Esophagus muscularis mucosa (tissue), 4 donors: ENCODE measurements around the gene WBP1L.

Experiments
- CTCF ChIP-seq, 3 experiments: fragments of 200-600 bp in 2 of 3; fragments of 450-650 bp in 1 of 3; sonication (generic) in 2 of 3; IDR thresholded peaks; one replicate each; pipeline ENCODE4 v1.5.1; 2017 to 2019; ENCODE audit warnings: antibody characterized with exemption in 3 of 3, mild to moderate bottlenecking in 2 of 3, moderate library complexity in 1 of 3
- EP300 ChIP-seq: sonication (generic); formaldehyde crosslinking; IDR thresholded peaks from one replicate; pipeline ENCODE4 v1.6.1; 2017; ENCODE audit warnings: antibody characterized with exemption
- POLR2A ChIP-seq: fragments of 450-650 bp; IDR thresholded peaks from one replicate; pipeline ENCODE4 v1.6.1; 2017; ENCODE audit warnings: antibody characterized with exemption, moderate library complexity, mild to moderate bottlenecking, low read depth
- POLR2AphosphoS5 ChIP-seq, 2 donors: sonication (generic); formaldehyde crosslinking; IDR thresholded peaks; one replicate each; pipeline ENCODE4 v1.6.1; 2017; ENCODE audit warnings: antibody characterized with exemption in 2 of 2

- no peak for TF ChIP-seq POLR2A
- no peak for TF ChIP-seq CTCF (IDR thresholded peaks at IDR 0.05)
- TF ChIP-seq EP300 = no peak
- TF ChIP-seq POLR2AphosphoS5 (IDR thresholded peaks at IDR 0.05) = no peak
These were observed 34.1 kb downstream of the WBP1L start for GRCh38 chr10:102777711-102778453.
